ENCODE measurements around the gene LYRM1.
"Not testable (repeated sequence)": the region's sequence is repeated elsewhere in the genome, so short reads cannot be mapped to it uniquely, and the experiment has no call there.

Gene LYRM1

GRCh38 chr16:20931066-20931600 is 30.6 kb downstream of the LYRM1 start:
- no peak for DNase-seq (ENCODE audit: extremely low read depth in 1 of 2, low read depth in 1 of 2)

DNA sequence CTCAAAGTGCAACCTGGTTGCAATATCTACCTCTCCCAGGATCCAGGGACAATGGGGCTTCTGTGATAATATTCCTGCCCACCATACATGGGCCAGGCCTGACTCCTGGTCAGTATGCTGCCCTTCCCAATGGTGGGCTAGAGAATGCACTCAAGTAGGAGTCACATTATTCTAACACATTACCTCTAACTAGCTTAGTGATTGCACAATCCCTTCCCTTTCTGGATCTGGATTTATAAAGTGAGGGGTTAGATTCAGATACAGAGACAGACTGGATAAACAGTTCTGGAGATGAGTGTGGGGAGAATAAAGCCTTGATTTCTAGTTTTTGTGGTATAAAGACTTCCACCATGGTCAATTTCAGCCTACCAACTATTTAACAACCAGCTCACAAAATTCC is 33.0 kb downstream of the LYRM1 start:
- no peak for DNase-seq (ENCODE audit: extremely low read depth in 1 of 2, low read depth in 1 of 2)

DNA sequence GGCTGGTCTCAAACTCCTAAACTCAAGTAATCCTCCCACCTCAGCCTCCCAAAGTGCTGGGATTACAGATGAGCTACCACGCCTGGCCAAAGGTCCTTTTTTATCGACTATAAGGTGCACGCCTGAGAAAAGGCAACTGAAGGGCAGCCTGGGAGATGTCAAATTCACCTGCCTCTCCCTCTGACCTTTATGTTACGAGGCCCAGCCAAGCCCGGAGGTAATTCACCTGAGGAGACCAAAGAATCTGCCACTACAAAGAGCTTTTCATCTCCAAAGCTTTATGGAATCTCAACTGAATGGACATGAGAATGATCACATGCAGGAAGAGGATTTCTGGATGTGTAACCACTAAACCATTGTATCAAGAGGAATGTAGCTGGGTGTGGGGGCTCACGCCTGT is 37.2 kb downstream of the LYRM1 start:
- DNase-seq (ENCODE audit: extremely low read depth in 1 of 2, low read depth in 1 of 2): no peak

GRCh38 chr16:20938426-20938825 is 37.9 kb downstream of the LYRM1 start:
- DNase-seq (ENCODE audit: extremely low read depth in 1 of 2, low read depth in 1 of 2): no peak

DNA sequence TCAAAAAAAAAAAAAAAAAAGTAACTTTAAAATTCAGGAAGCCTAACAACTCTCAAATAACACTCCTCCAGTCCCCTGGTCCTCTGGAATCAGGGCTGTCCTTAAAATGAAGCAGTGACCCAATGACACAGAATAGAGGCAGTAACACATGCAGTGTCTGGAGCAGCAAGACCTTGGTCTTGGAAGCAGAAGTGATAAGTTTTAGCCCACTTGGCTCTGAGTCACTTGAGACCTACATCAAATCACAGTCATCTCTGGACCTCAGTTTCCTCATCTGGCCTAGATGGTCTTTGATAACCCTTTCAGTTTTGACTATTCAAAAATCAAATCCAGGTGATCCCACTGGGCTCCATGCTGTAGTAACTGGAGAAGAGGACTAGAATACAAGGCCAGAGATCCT is 39.0 kb downstream of the LYRM1 start:
- no peak for DNase-seq (ENCODE audit: extremely low read depth in 1 of 2, low read depth in 1 of 2)

DNA sequence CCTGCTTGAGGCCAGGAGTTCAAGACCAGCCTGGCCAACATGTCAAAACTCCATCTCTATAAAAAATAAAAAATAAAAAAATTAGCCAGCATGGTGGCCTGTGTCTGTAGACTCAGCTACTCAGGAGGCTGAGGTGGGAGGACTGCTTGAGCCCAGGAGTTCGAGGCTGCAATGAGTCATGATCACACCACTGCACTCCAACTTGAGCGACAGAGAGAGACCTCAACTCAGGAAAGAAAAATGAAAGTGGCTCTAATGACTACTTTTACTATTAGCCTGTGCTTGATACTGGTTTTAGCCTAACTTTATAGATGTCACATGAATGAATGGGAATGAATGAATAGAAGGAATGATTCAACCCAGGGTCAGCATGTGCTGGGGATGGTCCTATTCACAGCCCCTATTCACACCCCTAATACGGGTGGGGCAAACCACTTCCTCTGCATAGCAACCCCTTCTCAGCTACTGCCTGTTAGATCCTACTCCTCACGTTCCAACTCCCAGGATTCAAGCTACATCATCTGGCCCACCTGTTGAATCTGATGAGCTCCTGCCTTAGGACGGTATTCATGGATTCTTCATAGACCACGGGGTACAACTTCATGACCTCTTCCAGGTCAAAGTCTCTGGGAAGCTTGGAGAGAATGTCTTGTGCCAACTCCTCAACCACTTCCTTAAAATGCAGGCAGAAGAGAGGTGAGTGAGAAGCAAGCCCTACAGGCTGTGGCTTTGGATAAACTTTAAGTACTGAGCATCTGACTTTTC is 40.5 kb downstream of the LYRM1 start:
- no peak for DNase-seq (ENCODE audit: extremely low read depth in 1 of 2, low read depth in 1 of 2)

DNA sequence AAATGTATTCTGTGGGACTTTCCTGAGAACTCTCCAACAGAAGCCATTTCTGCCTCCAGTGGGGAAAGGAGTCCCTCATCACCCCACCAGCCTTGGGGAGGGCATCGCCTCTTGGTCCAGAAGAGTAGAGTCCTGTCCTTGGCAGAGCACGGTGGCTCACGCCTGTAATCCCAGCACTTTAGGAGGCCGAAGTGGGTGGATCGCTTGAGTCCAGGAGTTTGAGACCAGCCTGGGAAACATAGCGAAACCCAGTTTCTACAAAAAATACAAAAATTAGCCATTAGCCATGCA is 41.0 kb downstream of the LYRM1 start:
- DNase-seq (ENCODE audit: extremely low read depth in 1 of 2, low read depth in 1 of 2): no peak

GRCh38 chr16:20942256-20942655 is 41.7 kb downstream of the LYRM1 start:
- DNase-seq (ENCODE audit: extremely low read depth in 1 of 2, low read depth in 1 of 2): no peak

GRCh38 chr16:20944861-20945574 is 44.4 kb downstream of the LYRM1 start:
- DNase-seq (ENCODE audit: extremely low read depth in 1 of 2, low read depth in 1 of 2): no peak

GRCh38 chr16:20945575-20945875 is 45.0 kb downstream of the LYRM1 start:
- DNase-seq (ENCODE audit: extremely low read depth in 1 of 2, low read depth in 1 of 2): not testable (repeated sequence)

GRCh38 chr16:20946015-20946629 is 45.6 kb downstream of the LYRM1 start:
- no peak for DNase-seq (ENCODE audit: extremely low read depth in 1 of 2, low read depth in 1 of 2)

DNA sequence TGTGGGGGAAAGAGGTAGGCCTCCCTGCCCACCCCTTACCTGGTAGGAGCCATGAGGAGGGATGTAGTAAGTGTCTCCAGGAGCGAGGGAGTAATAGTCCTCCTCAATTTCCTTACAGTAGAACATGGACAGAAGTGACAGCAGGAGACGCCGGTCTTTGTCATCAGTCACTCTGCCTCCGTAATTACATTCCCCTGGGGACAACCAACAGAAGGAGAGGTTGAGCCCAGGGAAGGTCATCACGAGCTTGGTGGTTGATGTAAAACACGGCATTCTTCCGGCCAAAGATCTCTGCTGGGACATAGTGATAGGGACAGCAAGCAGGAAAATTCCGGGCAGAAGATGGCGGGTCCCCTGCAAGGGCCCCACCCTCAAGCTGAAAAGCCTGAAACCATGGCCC is 47.9 kb downstream of the LYRM1 start:
- DNase-seq (ENCODE audit: extremely low read depth in 1 of 2, low read depth in 1 of 2): no peak

DNA sequence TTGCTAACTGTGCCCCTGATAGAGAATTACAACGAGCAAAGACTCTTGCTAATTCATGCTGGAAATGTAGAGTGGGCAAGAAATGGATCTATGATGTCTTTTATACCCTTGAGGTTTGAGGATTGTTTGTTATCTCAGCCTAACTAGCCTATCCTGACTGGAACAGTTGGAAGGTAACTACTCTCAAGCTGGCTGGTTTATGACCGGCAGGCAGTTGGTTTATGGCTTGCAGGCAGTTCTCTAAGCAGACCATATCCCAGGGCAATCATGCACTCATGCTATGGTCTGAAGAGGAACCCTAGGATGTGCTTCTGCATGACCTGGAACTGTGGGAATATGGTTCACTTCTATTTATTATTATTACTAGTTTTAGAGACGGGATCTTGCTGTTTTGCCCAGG is 49.1 kb downstream of the LYRM1 start:
- DNase-seq (ENCODE audit: extremely low read depth in 1 of 2, low read depth in 1 of 2): no peak

DNA sequence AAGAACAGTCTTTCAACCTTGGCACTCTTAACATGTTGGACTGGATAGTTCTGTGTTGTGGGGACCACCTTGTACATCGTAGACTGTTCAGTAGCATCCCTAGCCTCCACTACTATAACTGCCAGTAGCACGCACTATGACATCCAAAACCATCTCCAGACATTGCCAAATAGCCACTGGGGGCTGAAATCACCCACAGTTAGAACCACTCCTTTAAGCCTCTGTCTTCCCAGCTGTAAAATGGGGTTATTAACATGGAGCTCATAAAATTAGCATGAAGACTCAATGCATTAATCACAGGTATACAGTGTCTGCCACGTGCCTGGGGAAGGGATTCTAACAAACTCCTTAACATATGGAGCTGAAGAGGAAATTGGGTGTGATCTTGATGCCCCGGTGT is 49.7 kb downstream of the LYRM1 start:
- DNase-seq (ENCODE audit: extremely low read depth in 1 of 2, low read depth in 1 of 2): no peak

DNA sequence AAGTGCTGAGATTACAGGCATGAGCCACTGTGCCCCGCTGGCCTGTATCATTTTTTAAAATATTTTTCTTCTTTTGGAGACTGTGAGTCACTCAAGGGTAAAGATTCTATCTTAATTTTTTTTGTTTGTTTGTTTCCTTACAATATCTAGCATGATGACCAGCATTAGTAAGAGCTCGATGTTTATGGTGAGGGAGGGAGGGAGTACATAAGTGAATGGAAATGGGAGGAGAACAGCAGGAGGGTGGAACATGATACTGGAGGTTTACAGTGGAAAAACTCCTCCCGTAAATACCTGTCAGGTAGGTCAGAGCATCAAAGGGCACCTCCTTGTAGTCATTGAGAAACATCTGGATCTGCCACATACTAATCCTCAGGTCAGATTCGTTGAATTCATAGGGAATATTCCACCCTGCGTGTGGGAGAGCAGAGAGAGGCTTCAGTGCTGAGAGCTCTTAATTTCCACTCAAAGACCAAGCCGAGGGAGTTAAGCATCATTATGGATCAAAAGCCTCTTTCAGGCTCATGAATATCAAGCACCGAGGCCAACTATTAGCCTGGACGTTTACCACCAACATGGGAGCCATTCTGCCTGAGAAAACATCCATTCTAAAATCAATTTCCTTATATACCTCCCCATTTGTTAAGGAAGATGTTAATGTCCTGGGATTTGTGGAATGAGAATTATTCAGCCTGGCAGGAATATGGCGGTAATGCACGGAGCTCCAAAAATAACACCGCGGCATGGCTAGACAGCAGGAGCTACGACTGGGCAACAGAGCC is 51.8 kb downstream of the LYRM1 start:
- DNase-seq (ENCODE audit: extremely low read depth in 1 of 2, low read depth in 1 of 2): no peak

DNA sequence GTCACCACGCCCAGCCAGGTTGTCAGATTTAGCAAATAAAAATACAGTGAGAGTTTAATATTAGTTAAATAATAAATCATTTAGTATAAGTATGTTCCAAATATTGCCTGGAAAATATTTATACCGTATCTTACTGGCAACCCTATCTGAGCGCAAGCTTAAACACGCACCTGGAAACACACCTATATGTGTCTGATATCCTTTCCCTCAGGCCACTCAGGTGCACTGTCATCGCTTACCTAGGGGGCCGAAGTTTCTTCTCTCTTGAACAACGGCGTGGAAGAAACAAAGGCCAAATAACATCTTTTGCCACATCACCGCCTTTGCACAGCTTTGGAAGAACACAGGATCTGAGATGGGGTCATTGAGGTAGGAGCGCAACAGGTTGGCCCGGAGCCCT is 54.0 kb downstream of the LYRM1 start:
- DNase-seq (ENCODE audit: extremely low read depth in 1 of 2, low read depth in 1 of 2): no peak

- no peak for DNase-seq (ENCODE audit: extremely low read depth in 1 of 2, low read depth in 1 of 2)
Measured at GRCh38 chr16:20956319-20956718, 55.7 kb downstream of the LYRM1 start.

DNA sequence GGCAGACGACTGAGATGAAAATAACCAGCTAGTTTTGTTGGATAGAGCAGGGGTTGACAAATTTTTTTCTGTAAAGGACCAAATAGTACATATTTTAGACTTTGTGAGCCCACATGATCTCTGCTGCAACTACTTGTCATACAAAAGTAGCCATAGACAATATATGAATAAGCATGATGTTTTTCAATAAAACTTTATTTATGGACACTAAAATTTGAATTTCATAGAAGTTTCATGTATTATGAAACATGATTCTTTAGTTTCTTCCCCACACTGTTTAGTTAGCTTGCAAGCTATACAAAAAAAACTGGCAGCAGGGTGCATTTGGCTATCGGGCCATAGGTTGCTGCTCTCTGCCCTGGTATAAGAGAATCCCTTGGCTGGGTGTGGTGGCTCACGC is 56.6 kb downstream of the LYRM1 start:
- no peak for DNase-seq (ENCODE audit: extremely low read depth in 1 of 2, low read depth in 1 of 2)

DNA sequence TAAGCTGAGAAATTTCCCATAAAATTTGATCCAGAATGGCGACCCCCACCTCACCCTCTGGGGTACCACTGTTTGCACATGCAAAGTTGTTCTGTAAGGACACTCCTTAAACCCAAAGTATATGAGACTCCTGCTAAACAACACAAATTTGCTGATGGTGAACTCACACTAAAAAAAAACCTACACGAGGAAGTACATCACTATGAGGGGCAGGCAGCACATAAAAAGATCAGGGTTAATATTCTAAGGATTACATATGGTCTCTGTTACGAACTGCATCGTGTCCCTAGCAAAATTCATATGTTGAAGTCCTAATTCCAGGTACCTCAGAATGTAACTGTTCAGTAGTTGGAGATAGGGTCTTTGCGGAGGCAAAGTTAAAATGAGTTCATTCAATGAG is 60.3 kb downstream of the LYRM1 start:
- no peak for DNase-seq (ENCODE audit: extremely low read depth in 1 of 2, low read depth in 1 of 2)

GRCh38 chr16:20968765-20969164 is 68.2 kb downstream of the LYRM1 start:
- no peak for DNase-seq (ENCODE audit: extremely low read depth in 1 of 2, low read depth in 1 of 2)

GRCh38 chr16:20969386-20969785 is 68.8 kb downstream of the LYRM1 start:
- DNase-seq (ENCODE audit: extremely low read depth in 1 of 2, low read depth in 1 of 2): no peak

- no peak for DNase-seq (ENCODE audit: extremely low read depth in 1 of 2, low read depth in 1 of 2)
Measured at GRCh38 chr16:20971401-20971800, 70.8 kb downstream of the LYRM1 start.

Data from activated CD8-positive, alpha-beta memory T cell treated with anti-CD3 and anti-CD28 coated beads for 1 hour (primary cell).